GM21737 (cell line): ENCODE measurements around the gene IBTK.
"Not testable (repeated sequence)": the region's sequence is repeated elsewhere in the genome, so short reads cannot be mapped to it uniquely, and the experiment has no call there.

Experiments
- ATAC-seq: cut with Tn5 transposase; IDR thresholded peaks from one replicate; pipeline ENCODE4 v1.9.1; 2021; ENCODE audit warnings: mild to moderate bottlenecking, moderate library complexity; ENCODE audit not compliant: unreplicated experiment

Gene IBTK

GRCh38 chr6:82246802-82247504 lies 591 bp downstream of the IBTK start:
- peak; percentile 46 for ATAC-seq

- no peak for ATAC-seq
Measured at GRCh38 chr6:82246370-82246769, 1.2 kb downstream of the IBTK start.

- ATAC-seq = no peak
Measured at GRCh38 chr6:82245376-82245775, 2.2 kb downstream of the IBTK start.

- ATAC-seq = no peak
Measured at GRCh38 chr6:82243884-82244283, 3.7 kb downstream of the IBTK start.

- ATAC-seq = no peak
Measured at GRCh38 chr6:82240186-82240585, 7.4 kb downstream of the IBTK start.

GRCh38 chr6:82239597-82239996 lies 7.9 kb downstream of the IBTK start:
- ATAC-seq = no peak

- ATAC-seq = no peak
Measured at GRCh38 chr6:82237013-82237412, 10.5 kb downstream of the IBTK start.

- ATAC-seq = peak; percentile 94
Measured at GRCh38 chr6:82227770-82228169, 19.8 kb downstream of the IBTK start.

GRCh38 chr6:82220167-82220566 lies 27.4 kb downstream of the IBTK start:
- no peak for ATAC-seq

- ATAC-seq = peak; percentile 94
Measured at GRCh38 chr6:82217018-82217586, 30.4 kb downstream of the IBTK start.

- peak; percentile 19 for ATAC-seq
Measured at GRCh38 chr6:82216549-82216948, 31.0 kb downstream of the IBTK start.

- ATAC-seq = no peak
Measured at GRCh38 chr6:82211326-82211725, 36.2 kb downstream of the IBTK start.

- no peak for ATAC-seq
Measured at GRCh38 chr6:82208913-82209312, 38.6 kb downstream of the IBTK start.

- no peak for ATAC-seq
Measured at GRCh38 chr6:82205930-82206392, 41.6 kb downstream of the IBTK start.

- no peak for ATAC-seq
Measured at GRCh38 chr6:82204020-82204419, 43.5 kb downstream of the IBTK start.

- ATAC-seq = no peak
Measured at GRCh38 chr6:82197784-82198183, 49.8 kb downstream of the IBTK start.

GRCh38 chr6:82197245-82197644 lies 50.3 kb downstream of the IBTK start:
- not testable (repeated sequence) for ATAC-seq

GRCh38 chr6:82196161-82196560 lies 51.4 kb downstream of the IBTK start:
- ATAC-seq = no peak

- no peak for ATAC-seq
Measured at GRCh38 chr6:82195619-82196018, 51.9 kb downstream of the IBTK start.

GRCh38 chr6:82185948-82186535 lies 61.5 kb downstream of the IBTK start:
- no peak for ATAC-seq

GRCh38 chr6:82183642-82184282 lies 63.8 kb downstream of the IBTK start:
- no peak for ATAC-seq

- no peak for ATAC-seq
Measured at GRCh38 chr6:82182756-82183155, 64.8 kb downstream of the IBTK start.
